Myometrial cell (primary cell): Measurements from ENCODE around the gene ABHD10. TPM values are rescaled to one million over a fixed set of nuclear protein-coding genes. Genes with fewer than 3 reads are reported as not detected.

ENCODE experiments used
- total RNA-seq: library from RNA; depleted of rRNA; stranded (reverse); fragments of >200 nt; gene quantifications from 2 replicates; pipeline ENCODE4 v1.2.3, GENCODE V29; 2015

Gene ABHD10
- total RNA-seq: 37.2 and 51.0 TPM in 2 replicates

DNA sequence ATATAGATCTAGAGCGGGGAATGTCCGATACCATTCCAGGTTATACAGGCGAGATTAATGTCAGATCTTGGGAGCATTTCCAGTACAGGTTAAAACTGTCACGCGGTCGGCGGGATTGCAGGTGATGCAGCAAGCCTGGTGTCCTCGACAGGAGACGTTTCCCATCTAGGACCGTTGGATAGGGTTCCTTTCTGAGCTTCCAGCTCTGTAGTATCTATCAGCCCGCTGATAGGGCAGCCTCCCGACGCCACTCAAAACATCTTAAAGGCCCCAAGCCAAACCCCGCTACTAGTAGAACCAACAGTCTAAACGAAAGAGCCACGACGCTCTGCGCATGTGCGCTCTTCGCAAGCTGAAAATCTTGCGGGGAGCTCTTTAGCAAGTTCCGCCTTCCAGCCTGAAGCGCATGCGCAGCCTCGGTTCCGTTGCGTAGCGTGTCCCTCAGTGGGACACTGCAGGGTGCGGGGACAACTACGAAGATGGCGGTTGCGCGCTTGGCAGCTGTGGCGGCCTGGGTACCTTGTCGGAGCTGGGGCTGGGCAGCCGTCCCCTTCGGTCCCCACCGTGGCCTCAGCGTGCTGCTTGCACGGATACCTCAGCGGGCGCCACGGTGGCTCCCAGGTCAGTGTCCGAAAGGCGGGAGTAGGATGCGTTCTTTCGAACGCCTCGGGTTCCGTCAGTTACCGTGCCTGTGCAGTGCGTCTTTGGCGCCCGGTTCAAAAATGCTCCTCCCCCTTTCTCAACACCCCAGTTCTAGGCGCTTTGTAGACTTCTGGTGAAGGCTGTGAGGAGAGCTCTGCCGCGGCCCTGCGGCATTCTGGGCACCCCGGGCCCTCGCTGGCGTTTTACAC, at the start of gene ABHD10:
Gene ABHD10, plus strand, starts transcription at position 444 of the 851 bp plus-strand sequence. Its CDS starts 36 bp downstream, at position 480.

GRCh38 chr3:111998636-111999483, 20.0 kb downstream of the ABHD10 start, which contains the start of gene TAGLN3:
TAGLN3 (plus strand) TSS chr3:111998922; CDS start chr3:111999423, 501 bp downstream.

DNA sequence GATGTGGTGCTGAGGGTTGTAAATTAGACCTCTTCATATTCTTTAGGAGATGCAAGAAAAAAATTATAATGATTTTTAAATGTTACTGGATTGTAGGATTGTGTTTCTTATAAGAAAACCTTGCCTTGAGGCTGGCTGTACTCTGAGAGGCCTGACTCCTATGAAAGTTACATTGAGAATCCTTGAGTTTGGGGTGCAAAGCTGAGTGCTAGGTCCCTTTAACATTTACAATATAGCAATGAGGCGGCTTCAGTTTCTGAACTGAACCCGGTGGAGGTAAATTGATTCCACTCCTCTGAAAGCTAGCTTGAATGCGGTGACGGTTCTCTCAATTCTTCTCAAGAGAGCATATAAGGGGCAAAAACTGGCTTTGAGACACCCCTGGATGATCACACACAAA, 55.6 kb downstream of the ABHD10 start, which contains the start of gene TMPRSS7:
Gene TMPRSS7, plus strand, starts transcription at position 301 of the 400 bp plus-strand sequence. CDS start 110 bp downstream, outside the sequence.

Other genes starting within 250 kb of the ABHD10 start
- gene PHLDB2, start 119.8 kb upstream of the ABHD10 start, total RNA-seq: 26.2 and 33.0 TPM in 2 replicates
- gene TAGLN3, start 19.9 kb downstream of the ABHD10 start, total RNA-seq: 2.7 and 5.5 TPM in 2 replicates
- gene TMPRSS7, start 55.7 kb downstream of the ABHD10 start, total RNA-seq: not detected in 2 replicates
- gene C3orf52, start 107.4 kb downstream of the ABHD10 start, total RNA-seq: 2.1 and 2.9 TPM in 2 replicates
- not detected in 2 replicates for gene GCSAM, start 154.2 kb downstream of the ABHD10 start, total RNA-seq